Endothelial cell (in vitro differentiated cells): ENCODE results near the gene VPS37C. TPM values are rescaled to one million over a fixed set of nuclear protein-coding genes. Genes with fewer than 3 reads are reported as not detected.

Experiments
- DNase-seq: peaks from one replicate; pipeline ENCODE4 v3.0.0; 2021; ENCODE audit warnings: low spot score
- H3K27ac Mint-ChIP-seq: one replicate; pipeline ENCODE4 v1.8.0; 2021; ENCODE audit warnings: mixed read lengths, inconsistent platforms; ENCODE audit not compliant: unreplicated experiment
- H3K27me3 Mint-ChIP-seq: one replicate; pipeline ENCODE4 v1.8.0; 2021; ENCODE audit warnings: mild to moderate bottlenecking, moderate library complexity, mixed read lengths, inconsistent platforms; ENCODE audit not compliant: unreplicated experiment
- H3K36me3 Mint-ChIP-seq: one replicate; pipeline ENCODE4 v1.8.0; 2021; ENCODE audit warnings: mild to moderate bottlenecking, low read depth, mixed read lengths, inconsistent platforms; ENCODE audit not compliant: unreplicated experiment
- H3K4me1 Mint-ChIP-seq: one replicate; pipeline ENCODE4 v1.8.0; 2021; ENCODE audit warnings: mild to moderate bottlenecking, mixed read lengths, inconsistent platforms; ENCODE audit not compliant: unreplicated experiment
- H3K4me3 Mint-ChIP-seq: one replicate; pipeline ENCODE4 v1.8.0; 2021; ENCODE audit warnings: mild to moderate bottlenecking, mixed read lengths, inconsistent platforms; ENCODE audit not compliant: unreplicated experiment
- H3K9me3 Mint-ChIP-seq: one replicate; pipeline ENCODE4 v1.8.0; 2021; ENCODE audit warnings: mixed read lengths, inconsistent platforms; ENCODE audit not compliant: unreplicated experiment
- total RNA-seq: library from RNA; stranded (reverse); fragmentation: NEBNext Ultra II Directional; extraction: Animal tissue kit (Norgen Biotek cat#: 25700); gene quantifications from one replicate; pipeline ENCODE4 v1.2.1, GENCODE V29; 2021; ENCODE audit not compliant: unreplicated experiment
- TF ChIP-seq, protein P1 (sequence below): fragments of 200-600 bp; sonication (generic); IDR thresholded peaks from one replicate; pipeline ENCODE4 v1.5.0; 2021; ENCODE audit warnings: antibody characterized with exemption; ENCODE audit not compliant: unreplicated experiment

The VPS37C gene
- total RNA-seq, 1 donor from 2014 or later: 23.9 TPM

- Mint-ChIP-seq H3K9me3 (no peaks in the 10 kb centered on the region), H3K27me3 (peaks cover 9% of the 10 kb centered on the region), H3K4me3 (no peak overlapping the region), H3K27ac (no peak overlapping the region), H3K36me3 (peaks cover 14% of the 10 kb centered on the region), H3K4me1 (peaks cover 5% of the 10 kb centered on the region)
- no peak for DNase-seq
- TF ChIP-seq, protein P1, sequence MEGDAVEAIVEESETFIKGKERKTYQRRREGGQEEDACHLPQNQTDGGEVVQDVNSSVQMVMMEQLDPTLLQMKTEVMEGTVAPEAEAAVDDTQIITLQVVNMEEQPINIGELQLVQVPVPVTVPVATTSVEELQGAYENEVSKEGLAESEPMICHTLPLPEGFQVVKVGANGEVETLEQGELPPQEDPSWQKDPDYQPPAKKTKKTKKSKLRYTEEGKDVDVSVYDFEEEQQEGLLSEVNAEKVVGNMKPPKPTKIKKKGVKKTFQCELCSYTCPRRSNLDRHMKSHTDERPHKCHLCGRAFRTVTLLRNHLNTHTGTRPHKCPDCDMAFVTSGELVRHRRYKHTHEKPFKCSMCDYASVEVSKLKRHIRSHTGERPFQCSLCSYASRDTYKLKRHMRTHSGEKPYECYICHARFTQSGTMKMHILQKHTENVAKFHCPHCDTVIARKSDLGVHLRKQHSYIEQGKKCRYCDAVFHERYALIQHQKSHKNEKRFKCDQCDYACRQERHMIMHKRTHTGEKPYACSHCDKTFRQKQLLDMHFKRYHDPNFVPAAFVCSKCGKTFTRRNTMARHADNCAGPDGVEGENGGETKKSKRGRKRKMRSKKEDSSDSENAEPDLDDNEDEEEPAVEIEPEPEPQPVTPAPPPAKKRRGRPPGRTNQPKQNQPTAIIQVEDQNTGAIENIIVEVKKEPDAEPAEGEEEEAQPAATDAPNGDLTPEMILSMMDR: no peak
Observed at GRCh38 chr11:61138935-61139334, 22.3 kb downstream of the VPS37C start.

- DNase-seq: no peak
Observed at GRCh38 chr11:61134801-61135257, 26.4 kb downstream of the VPS37C start.

GRCh38 chr11:61133956-61134662 is 27.1 kb downstream of the VPS37C start:
- H3K36me3 Mint-ChIP-seq: peaks cover 14% of the 10 kb centered on the region
- H3K27me3 Mint-ChIP-seq: peaks cover 15% of the 10 kb centered on the region
- TF ChIP-seq, protein P1: no peak
- no peaks in the 10 kb centered on the region for H3K9me3 Mint-ChIP-seq
- no peak overlapping the region for H3K4me3 Mint-ChIP-seq
- no peak overlapping the region for H3K27ac Mint-ChIP-seq
- peaks cover 7% of the 10 kb centered on the region for H3K4me1 Mint-ChIP-seq
- DNase-seq: no peak

More at GRCh38 chr11:61134801-61135257, 26.4 kb downstream of the VPS37C start:
- Mint-ChIP-seq H3K4me1 (peaks cover 8% of the 10 kb centered on the region), H3K36me3 (peaks cover 14% of the 10 kb centered on the region), H3K9me3 (no peaks in the 10 kb centered on the region), H3K27me3 (peaks cover 12% of the 10 kb centered on the region), H3K27ac (no peak overlapping the region), H3K4me3 (no peak overlapping the region)
- TF ChIP-seq, protein P1: no peak

GRCh38 chr11:61133145-61133544 is 28.1 kb downstream of the VPS37C start:
- peaks cover 5% of the 10 kb centered on the region for H3K4me1 Mint-ChIP-seq
- no peak overlapping the region for H3K4me3 Mint-ChIP-seq
- H3K27me3 Mint-ChIP-seq: peaks cover 15% of the 10 kb centered on the region
- TF ChIP-seq, protein P1: no peak
- peaks cover 14% of the 10 kb centered on the region for H3K36me3 Mint-ChIP-seq
- no peak overlapping the region for H3K27ac Mint-ChIP-seq
- DNase-seq: no peak
- no peaks in the 10 kb centered on the region for H3K9me3 Mint-ChIP-seq

DNA sequence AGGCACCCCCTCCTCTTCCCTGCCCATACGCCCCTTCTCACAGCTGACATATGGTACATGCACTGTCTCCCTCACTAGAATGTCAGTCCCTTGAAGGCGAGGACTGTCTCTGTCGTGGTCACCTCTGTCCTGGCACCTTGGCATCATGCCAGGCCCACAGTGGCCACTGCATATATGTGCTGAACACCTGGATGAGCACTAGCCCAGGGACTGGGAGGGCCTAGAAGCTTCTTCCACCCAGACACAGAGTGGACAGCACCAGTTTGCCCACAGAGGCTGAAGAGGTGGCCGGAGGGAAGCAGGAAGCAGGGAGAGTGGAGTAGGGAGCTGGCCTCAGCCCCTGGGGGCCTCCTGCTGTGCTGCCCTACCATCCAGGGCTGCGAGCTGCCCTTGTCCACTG is 28.6 kb downstream of the VPS37C start:
- H3K27ac Mint-ChIP-seq: no peak overlapping the region
- peaks cover 18% of the 10 kb centered on the region for H3K27me3 Mint-ChIP-seq
- no peak for DNase-seq
- TF ChIP-seq, protein P1: no peak
- no peaks in the 10 kb centered on the region for H3K9me3 Mint-ChIP-seq
- H3K36me3 Mint-ChIP-seq: peaks cover 12% of the 10 kb centered on the region
- peaks cover 5% of the 10 kb centered on the region for H3K4me1 Mint-ChIP-seq
- no peak overlapping the region for H3K4me3 Mint-ChIP-seq
